ENCODE data around the gene MPL. TPM values are rescaled to one million over a fixed set of nuclear protein-coding genes. Genes with fewer than 3 reads are reported as not detected.

MPL gene
- total and polyA plus RNA-seq, 10 of the 15 experiments (the other 5 are each of a cell fraction or from before 2014, with no cell fraction given) = not detected

GRCh38 chr1:43339584-43340232, 2.1 kb downstream of the MPL start (continued):
- TF ChIP-seq E4F1 (IDR thresholded peaks at IDR 0.05; ENCODE audit: borderline replicate concordance, partially characterized antibody) (no peak), LARP7 (IDR thresholded peaks at IDR 0.05) (no peak), ESRRA (IDR thresholded peaks at IDR 0.05; ENCODE audit: low read length) (no peak), SMAD1 (IDR thresholded peaks at IDR 0.05; ENCODE audit: low read depth, partially characterized antibody) (no peak), FOXK2 (IDR thresholded peaks at IDR 0.05) (no peak), SIX5 (IDR thresholded peaks at IDR 0.05; ENCODE audit: low read depth, low read length, severe bottlenecking) (no peak), MXI1 (IDR thresholded peaks at IDR 0.05; ENCODE audit: low read depth, low read length) (no peak)

GRCh38 chr1:43340559-43340958, 2.9 kb downstream of the MPL start:
- Histone ChIP-seq H3K9ac (ENCODE audit: control insufficient read depth, insufficient read depth, low read length) (no peak overlapping the region), H3K9me3 (replicated peaks; ENCODE audit: control insufficient read depth, insufficient read depth, low read length) (no peaks in the 10 kb centered on the region), H3K27me3 (replicated peaks in 1 of 2; ENCODE audit: control insufficient read depth in 2 of 2, insufficient read depth in 2 of 2, low read length in 1 of 2) (no peaks in the 10 kb centered on the region; a peak in 1 of 4 replicates), H3K4me3 (no peak overlapping the region), H2AFZ (ENCODE audit: control insufficient read depth, low read depth, low read length) (no peak overlapping the region), H3K27ac (ENCODE audit: control insufficient read depth, insufficient read depth) (no peak overlapping the region), H3K4me1 (ENCODE audit: control insufficient read depth, insufficient read depth, low read length) (no peaks in the 10 kb centered on the region), H3K79me2 (ENCODE audit: control insufficient read depth, insufficient read depth, low read length) (no peaks in the 10 kb centered on the region), H3K36me3 (ENCODE audit: control insufficient read depth in 2 of 2, insufficient read depth in 2 of 2, low read length in 1 of 2) (no peaks in the 10 kb centered on the region), H3K4me2 (ENCODE audit: control insufficient read depth, insufficient read depth) (no peak overlapping the region), H4K20me1 (ENCODE audit: control insufficient read depth, insufficient read depth) (no peaks in the 10 kb centered on the region)
- FAIRE-seq = no peak
- DNase-seq (ENCODE audit: low read depth, low spot score) = no peak
- SMC1A ChIA-PET (ENCODE audit: uncharacterized antibody, unreplicated experiment) = interaction anchor here (0.9 to 1.4 kb wide), 2 partner anchors 11 to 46 kb away, joined by 3 to 4 read pairs; no protein-coding TSS in a partner anchor
- POLR2A ChIA-PET = interaction anchor here (0.6 kb wide), 1 partner anchor 51 kb away, joined by 3 read pairs; no protein-coding TSS in a partner anchor
- in situ Hi-C loops (cut with MboI) = no loop called here
- TF ChIP-seq HDAC6 (IDR thresholded peaks at IDR 0.05; ENCODE audit: unreplicated experiment) (no peak), CBX5 (IDR thresholded peaks at IDR 0.05; ENCODE audit: low read depth) (no peak), YBX1 (IDR thresholded peaks at IDR 0.05) (no peak), SIN3A (IDR thresholded peaks at IDR 0.05; ENCODE audit: low read depth, low read length) (no peak), NR2C1 (IDR thresholded peaks at IDR 0.05) (no peak), HCFC1 (IDR thresholded peaks at IDR 0.05; ENCODE audit: low read length) (no peak), NFXL1 (IDR thresholded peaks at IDR 0.05; ENCODE audit: borderline replicate concordance) (no peak), YY1 (IDR thresholded peaks at IDR 0.05; ENCODE audit: low read depth, low read length) (no peak), ZNF24 (IDR thresholded peaks at IDR 0.05) (no peak)
- RAD21 ChIA-PET (ENCODE audit: unreplicated experiment) = no interaction called here
- BruUV-seq (replicated peaks) = no TSS peak
- ATAC-seq = no peak
- intact Hi-C loops (cut with micrococcal nuclease; ENCODE audit: unreplicated experiment) = no loop called here
- CTCF ChIA-PET = interaction anchor here (0.9 kb wide), 1 partner anchor 17 kb away, joined by 3 read pairs; no protein-coding TSS in a partner anchor
- 0% methylated on average over 1 of the region's 1 CpG for WGBS (ENCODE audit: insufficient coverage, insufficient replicate concordance, low lambda C conversion rate, missing lambda C conversion rate)

Data from GM12878 (cell line).